Anterior cingulate cortex (tissue), 58 donors: ENCODE data around the gene ZNF598.
A peak's percentile ranks its signal among the peaks of the same experiment; 100 is the strongest.

Experiments used
- DNase-seq, 58 donors: peaks; one replicate each; lab custom pipeline; 2025; lab: John Stamatoyannopoulos, UW

Gene ZNF598

GRCh38 chr16:1980770-1981087 lies 28.9 kb downstream of the ZNF598 start:
- no peak for DNase-seq

- no peak for DNase-seq
These were observed 29.4 kb downstream of the ZNF598 start for GRCh38 chr16:1980030-1980769.

- peak in 1 of 58 donors; percentile 18 for DNase-seq
These were observed 30.2 kb downstream of the ZNF598 start for GRCh38 chr16:1979271-1980029.

- DNase-seq = no peak
These were observed 31.0 kb downstream of the ZNF598 start for GRCh38 chr16:1978476-1979120.

- DNase-seq = no peak
These were observed 31.7 kb downstream of the ZNF598 start for GRCh38 chr16:1977875-1978268.

GRCh38 chr16:1976951-1977874 lies 32.4 kb downstream of the ZNF598 start:
- DNase-seq = no peak

GRCh38 chr16:1976216-1976520 lies 33.5 kb downstream of the ZNF598 start:
- no peak for DNase-seq

- no peak for DNase-seq
These were observed 34.0 kb downstream of the ZNF598 start for GRCh38 chr16:1975432-1976215.

- no peak for DNase-seq
These were observed 35.2 kb downstream of the ZNF598 start for GRCh38 chr16:1974157-1975070.

GRCh38 chr16:1973461-1974156 lies 36.0 kb downstream of the ZNF598 start:
- no peak for DNase-seq

- no peak for DNase-seq
These were observed 37.1 kb downstream of the ZNF598 start for GRCh38 chr16:1972490-1972877.

GRCh38 chr16:1971796-1972489 lies 37.7 kb downstream of the ZNF598 start, which contains the start of gene TBL3:
TBL3 (plus strand) TSS chr16:1972053; CDS start chr16:1972165, 112 bp downstream.
- DNase-seq = peak; percentile 75 to 97 (median 90)

GRCh38 chr16:1968146-1968953 lies 41.3 kb downstream of the ZNF598 start:
- DNase-seq = peak in 1 of 58 donors; percentile 29

- DNase-seq = no peak
These were observed 43.2 kb downstream of the ZNF598 start, which contains the start of gene RNF151 for GRCh38 chr16:1966460-1966859. RNF151 (plus strand) TSS chr16:1966856; CDS start chr16:1966882, 26 bp downstream.

GRCh38 chr16:1965396-1966001 lies 44.1 kb downstream of the ZNF598 start:
- no peak for DNase-seq
